ENCODE measurements around the gene SRPX2. TPM values are rescaled to one million over a fixed set of nuclear protein-coding genes. Genes with fewer than 3 reads are reported as not detected.

SRPX2 gene
- total RNA-seq, 1 experiment from 2014 or later = 2.4 TPM

DNA sequence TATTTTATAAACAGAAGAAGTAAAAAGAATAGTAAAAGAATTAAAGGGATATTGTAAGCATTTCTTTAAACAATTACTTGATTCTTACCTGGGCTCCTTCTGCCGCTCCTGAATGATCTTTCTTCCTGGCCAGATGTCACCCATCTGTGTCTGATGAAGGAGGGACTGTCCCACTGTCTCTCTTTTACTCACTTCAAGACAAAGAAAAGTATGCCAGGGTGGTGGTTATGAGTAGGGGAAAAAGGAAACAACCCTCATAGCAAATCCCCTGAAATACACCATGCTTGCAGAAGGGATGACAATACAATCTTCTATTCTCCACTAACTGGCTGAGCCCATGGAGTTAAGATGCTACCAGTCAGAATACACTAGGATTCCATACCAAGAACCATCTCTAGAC is 56.8 kb downstream of the SRPX2 start:
- Histone ChIP-seq H3K36me3 (ENCODE audit: control insufficient read depth in 1 of 2, insufficient read depth in 2 of 2, low read length in 2 of 2) (no peaks in the 10 kb centered on the region), H4K20me1 (ENCODE audit: insufficient read depth) (no peaks in the 10 kb centered on the region), H2AFZ (ENCODE audit: low read depth, low read length, poor library complexity, severe bottlenecking) (no peak overlapping the region), H3K4me1 (ENCODE audit: control insufficient read depth in 1 of 2, insufficient read depth in 2 of 2, low read length in 2 of 2) (no peaks in the 10 kb centered on the region), H3K27ac (ENCODE audit: low read depth, low read length) (no peak overlapping the region), H3K4me3 (replicated peaks in 1 of 2; ENCODE audit: low read depth in 1 of 2, low read length in 2 of 2) (no peak overlapping the region), H3K9ac (ENCODE audit: low read length) (no peak overlapping the region), H3K9me2 (ENCODE audit: insufficient read depth) (no peaks in the 10 kb centered on the region), H3K27me3 (ENCODE audit: insufficient read depth, low read length) (no peaks in the 10 kb centered on the region), H3K79me2 (ENCODE audit: insufficient read depth, low read length) (no peaks in the 10 kb centered on the region), H3K4me2 (ENCODE audit: low read length) (no peak overlapping the region), H3K9me3 (ENCODE audit: control insufficient read depth in 1 of 2, insufficient read depth in 1 of 2, low read depth in 1 of 2, low read length in 2 of 2) (no peaks in the 10 kb centered on the region)
- no peak for TF ChIP-seq SIN3A (IDR thresholded peaks at IDR 0.05; ENCODE audit: low read depth)
- RAD21 ChIA-PET (ENCODE audit: low non-redundant PET in 1 of 2, low total read pairs in 2 of 2, uncharacterized antibody in 2 of 2, unreplicated experiment in 2 of 2) = no interaction called here
- ATAC-seq (no peak), DNase-seq (ENCODE audit: low read depth, low spot score) (no peak)
- POLR2A ChIA-PET = no interaction called here
- CTCF ChIA-PET = no interaction called here
- no TSS peak for BruUV-seq (replicated peaks)
- intact Hi-C loops (cut with micrococcal nuclease) = no loop called here

DNA sequence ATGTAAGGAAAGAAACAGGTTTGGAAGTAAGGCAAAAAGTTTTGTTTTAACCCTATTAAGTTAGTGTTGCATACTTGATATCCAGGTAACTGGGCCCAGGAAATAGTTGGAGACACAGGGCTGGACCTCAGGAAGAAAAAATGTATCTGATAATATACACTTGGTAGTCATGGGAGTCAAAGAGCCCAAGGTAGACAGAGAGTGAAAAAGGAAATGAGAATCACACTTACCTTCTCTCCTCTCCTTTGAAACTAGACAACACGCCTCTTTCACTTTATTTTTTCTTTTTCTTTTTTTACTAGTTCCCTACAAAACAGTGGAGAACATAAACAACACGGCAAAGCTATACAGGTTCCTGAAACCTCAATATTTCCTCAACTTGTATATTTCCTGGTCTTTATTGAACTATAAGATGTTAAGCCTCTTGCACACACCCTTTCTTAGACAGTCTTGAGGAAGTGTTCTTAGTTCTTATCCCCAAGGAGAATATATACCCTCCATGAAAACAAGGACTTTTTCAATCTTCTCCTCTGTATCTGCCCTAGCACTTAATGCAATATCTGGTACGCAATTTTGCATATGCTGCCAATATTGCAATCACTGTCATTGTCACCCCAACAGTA is 60.7 kb downstream of the SRPX2 start:
- H3K36me3 ChIP-seq (ENCODE audit: control insufficient read depth in 1 of 2, insufficient read depth in 2 of 2, low read length in 2 of 2) = no peaks in the 10 kb centered on the region
- H4K20me1 ChIP-seq (ENCODE audit: insufficient read depth) = no peaks in the 10 kb centered on the region
- H3K9me2 ChIP-seq (ENCODE audit: insufficient read depth) = no peaks in the 10 kb centered on the region
- DNase-seq (ENCODE audit: low read depth, low spot score) (no peak), ATAC-seq (no peak)
- ChIA-PET CTCF (no interaction called here), POLR2A (no interaction called here), RAD21 (ENCODE audit: low non-redundant PET in 1 of 2, low total read pairs in 2 of 2, uncharacterized antibody in 2 of 2, unreplicated experiment in 2 of 2) (no interaction called here)
- no peak overlapping the region for H3K9ac ChIP-seq (ENCODE audit: low read length)
- H3K9me3 ChIP-seq (ENCODE audit: control insufficient read depth in 1 of 2, insufficient read depth in 1 of 2, low read depth in 1 of 2, low read length in 2 of 2) = no peaks in the 10 kb centered on the region
- H3K4me1 ChIP-seq (ENCODE audit: control insufficient read depth in 1 of 2, insufficient read depth in 2 of 2, low read length in 2 of 2) = no peaks in the 10 kb centered on the region
- intact Hi-C loops (cut with micrococcal nuclease) = no loop called here
- no peaks in the 10 kb centered on the region for H3K79me2 ChIP-seq (ENCODE audit: insufficient read depth, low read length)
- BruUV-seq (replicated peaks) = no TSS peak
- H3K4me2 ChIP-seq (ENCODE audit: low read length) = no peak overlapping the region
- H3K4me3 ChIP-seq (replicated peaks in 1 of 2; ENCODE audit: low read depth in 1 of 2, low read length in 2 of 2) = no peak overlapping the region
- no peak overlapping the region for H3K27ac ChIP-seq (ENCODE audit: low read depth, low read length)
- no peak for TF ChIP-seq CBX3 (IDR thresholded peaks at IDR 0.05; ENCODE audit: low read depth)
- no peak for TF ChIP-seq ELF1 (IDR thresholded peaks at IDR 0.05; ENCODE audit: borderline replicate concordance, low read depth)
- TF ChIP-seq YY1 (IDR thresholded peaks at IDR 0.05; ENCODE audit: extremely low read depth, insufficient replicate concordance, low read depth, low read length) = no peak
- TF ChIP-seq, protein P1, sequence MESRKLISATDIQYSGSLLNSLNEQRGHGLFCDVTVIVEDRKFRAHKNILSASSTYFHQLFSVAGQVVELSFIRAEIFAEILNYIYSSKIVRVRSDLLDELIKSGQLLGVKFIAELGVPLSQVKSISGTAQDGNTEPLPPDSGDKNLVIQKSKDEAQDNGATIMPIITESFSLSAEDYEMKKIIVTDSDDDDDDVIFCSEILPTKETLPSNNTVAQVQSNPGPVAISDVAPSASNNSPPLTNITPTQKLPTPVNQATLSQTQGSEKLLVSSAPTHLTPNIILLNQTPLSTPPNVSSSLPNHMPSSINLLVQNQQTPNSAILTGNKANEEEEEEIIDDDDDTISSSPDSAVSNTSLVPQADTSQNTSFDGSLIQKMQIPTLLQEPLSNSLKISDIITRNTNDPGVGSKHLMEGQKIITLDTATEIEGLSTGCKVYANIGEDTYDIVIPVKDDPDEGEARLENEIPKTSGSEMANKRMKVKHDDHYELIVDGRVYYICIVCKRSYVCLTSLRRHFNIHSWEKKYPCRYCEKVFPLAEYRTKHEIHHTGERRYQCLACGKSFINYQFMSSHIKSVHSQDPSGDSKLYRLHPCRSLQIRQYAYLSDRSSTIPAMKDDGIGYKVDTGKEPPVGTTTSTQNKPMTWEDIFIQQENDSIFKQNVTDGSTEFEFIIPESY (IDR thresholded peaks at IDR 0.05; ENCODE audit: extremely low read depth, insufficient replicate concordance, low read length) = no peak
- no peak overlapping the region for H2AFZ ChIP-seq (ENCODE audit: low read depth, low read length, poor library complexity, severe bottlenecking)
- no peaks in the 10 kb centered on the region for H3K27me3 ChIP-seq (ENCODE audit: insufficient read depth, low read length)

Data from HCT116 (cell line).